HCT116 (cell line): ENCODE results near the gene SCFD2. TPM values are rescaled to one million over a fixed set of nuclear protein-coding genes. Genes with fewer than 3 reads are reported as not detected.

Experiments used
- ATAC-seq: fragments of 200-7000 bp; cut with Tn5 transposase; 2 replicates; pipeline ENCODE4 v1.9.1; 2020; ENCODE audit warnings: mild to moderate bottlenecking, moderate library complexity
- BruUV-seq: library from RNA; stranded (reverse); fragments of 400-500 nt; replicated peaks from 2 replicates; lab custom pipeline; 2021; lab: Mats Ljungman, UMichigan
- CTCF ChIA-PET: fragments of 300-600 bp; sonication (Branson Sonifier 250); formaldehyde crosslinking; loops from one replicate; lab custom pipeline; 2021; ENCODE audit warnings: antibody characterized with exemption; lab: Charles Lee
- POLR2A ChIA-PET: fragments of 300-600, 350-600 bp; sonication (Branson Sonifier 250); formaldehyde crosslinking; loops from one replicate; lab custom pipeline; 2021; ENCODE audit warnings: antibody characterized with exemption; lab: Charles Lee
- RAD21 ChIA-PET, 2 experiments: fragments of 300-600 bp; sonication (Branson Sonifier 250); formaldehyde crosslinking; loops; one replicate each; lab custom pipeline; 2023; ENCODE audit warnings: low total read pairs in 2 of 2; ENCODE audit not compliant: uncharacterized antibody in 2 of 2, unreplicated experiment in 2 of 2, low non-redundant PET in 1 of 2; lab: Charles Lee
- DNase-seq: peaks from one replicate; pipeline ENCODE4 v3.0.0-alpha.2; 2010; ENCODE audit warnings: low read depth, low spot score
- H2AFZ ChIP-seq: fragments of 200-600 bp; shearing (Covaris generic), sonication (generic); 2 replicates; pipeline ENCODE4 v1.6.1; 2017; ENCODE audit warnings: low read depth, mixed run types, mixed read lengths, antibody characterized with exemption, low read length; ENCODE audit not compliant: poor library complexity, severe bottlenecking
- H3K27ac ChIP-seq: 2 replicates; pipeline ENCODE4 v1.5.1; 2012; ENCODE audit warnings: low read depth, low read length
- H3K27me3 ChIP-seq: fragments of 200-600 bp; sonication (generic); 2 replicates; pipeline ENCODE4 v1.6.1; 2016; ENCODE audit warnings: mixed run types, low read length, mixed read lengths; ENCODE audit not compliant: insufficient read depth
- H3K36me3 ChIP-seq, 2 experiments: fragments of 200-500 bp in 1 of 2; fragments of 200-600 bp in 1 of 2; sonication (Bioruptor generic) in 1 of 2; sonication (generic) in 1 of 2; 2 replicates each; pipeline versions ENCODE4 v1.5.1 to v1.6.1; 2014 to 2016; ENCODE audit warnings: low read length in 2 of 2, inconsistent platforms in 1 of 2, mixed read lengths in 1 of 2, mixed run types in 1 of 2; ENCODE audit not compliant: insufficient read depth in 2 of 2, control insufficient read depth in 1 of 2
- H3K4me1 ChIP-seq, 2 experiments: fragments of 200-600 bp in 1 of 2; sonication (generic) in 1 of 2; 2 replicates each; pipeline versions ENCODE4 v1.5.1 to v1.6.1; 2012 to 2017; ENCODE audit warnings: low read length in 2 of 2, inconsistent platforms in 1 of 2, mild to moderate bottlenecking in 1 of 2, mixed read lengths in 1 of 2, mixed run types in 1 of 2, moderate library complexity in 1 of 2; ENCODE audit not compliant: insufficient read depth in 2 of 2, control insufficient read depth in 1 of 2
- H3K4me2 ChIP-seq: fragments of 200-600 bp; sonication (generic); 2 replicates; pipeline ENCODE4 v1.6.1; 2017; ENCODE audit warnings: mixed run types, low read length, mixed read lengths
- H3K4me3 ChIP-seq, 2 experiments: fragments of 200-600 bp in 1 of 2; sonication (generic) in 1 of 2; replicated peaks in 1 of 2; 2 replicates each; pipeline ENCODE4 v1.5.1; 2011 to 2016; ENCODE audit warnings: low read length in 2 of 2, control low read depth in 1 of 2, low read depth in 1 of 2, mild to moderate bottlenecking in 1 of 2, mixed read lengths in 1 of 2, mixed run types in 1 of 2
- H3K79me2 ChIP-seq: fragments of 200-600 bp; sonication (generic); 2 replicates; pipeline ENCODE4 v1.6.1; 2017; ENCODE audit warnings: mild to moderate bottlenecking, mixed run types, low read length, moderate library complexity, mixed read lengths; ENCODE audit not compliant: insufficient read depth
- H3K9ac ChIP-seq: fragments of 200-600 bp; sonication (generic); 2 replicates; pipeline ENCODE4 v1.6.1; 2016; ENCODE audit warnings: low read length, mixed read lengths
- H3K9me2 ChIP-seq: fragments of 200-600 bp; sonication (generic), shearing (Covaris generic); 2 replicates; pipeline ENCODE4 v1.6.1; 2017; ENCODE audit warnings: mixed run types, mild to moderate bottlenecking, moderate library complexity; ENCODE audit not compliant: insufficient read depth
- H3K9me3 ChIP-seq, 2 experiments: fragments of 200-500 bp in 1 of 2; fragments of 200-600 bp in 1 of 2; sonication (Bioruptor generic) in 1 of 2; sonication (generic) in 1 of 2; 2 replicates each; pipeline ENCODE4 v1.6.1; 2014 to 2017; ENCODE audit warnings: low read length in 2 of 2, mixed read lengths in 2 of 2, inconsistent platforms in 1 of 2, low read depth in 1 of 2, mild to moderate bottlenecking in 1 of 2, mixed run types in 1 of 2, moderate library complexity in 1 of 2; ENCODE audit not compliant: control insufficient read depth in 1 of 2, insufficient read depth in 1 of 2
- H4K20me1 ChIP-seq: fragments of 200-600 bp; sonication (generic), shearing (Covaris generic); 2 replicates; pipeline ENCODE4 v1.6.1; 2017; ENCODE audit warnings: mixed run types, mild to moderate bottlenecking, moderate library complexity; ENCODE audit not compliant: insufficient read depth
- CBX3 ChIP-seq: IDR thresholded peaks from 2 replicates; pipeline ENCODE4 v1.6.1; 2012; ENCODE audit warnings: low read depth
- CEBPB ChIP-seq: IDR thresholded peaks from 2 replicates; pipeline ENCODE4 v1.6.1; 2012; ENCODE audit warnings: low read depth
- ELF1 ChIP-seq: IDR thresholded peaks from 2 replicates; pipeline ENCODE4 v1.6.1; 2012; ENCODE audit warnings: low read depth, borderline replicate concordance
- EZH2 ChIP-seq: fragments of 200-600 bp; sonication (generic); IDR thresholded peaks from 2 replicates; pipeline ENCODE4 v1.6.1; 2017; ENCODE audit warnings: antibody characterized with exemption, mixed run types
- EZH2phosphoT487 ChIP-seq: fragments of 200-600 bp; IDR thresholded peaks from 2 replicates; pipeline ENCODE4 v1.6.1; 2018; ENCODE audit warnings: antibody characterized with exemption, borderline replicate concordance
- POLR2A ChIP-seq: IDR thresholded peaks from 2 replicates; pipeline ENCODE4 v1.7.0; 2011; ENCODE audit warnings: borderline replicate concordance; ENCODE audit not compliant: insufficient read depth, insufficient read length; ENCODE audit errors: extremely low read depth
- POLR2AphosphoS5 ChIP-seq: IDR thresholded peaks from 2 replicates; pipeline ENCODE4 v1.6.1; 2011; ENCODE audit warnings: mild to moderate bottlenecking, low read depth, low read length, moderate library complexity
- RAD21 ChIP-seq: IDR thresholded peaks from 2 replicates; pipeline ENCODE4 v1.6.1; 2012; ENCODE audit warnings: low read depth, mild to moderate bottlenecking
- SIN3A ChIP-seq: IDR thresholded peaks from 2 replicates; pipeline ENCODE4 v1.6.1; 2012; ENCODE audit warnings: low read depth
- ZFX ChIP-seq: fragments of 450-650 bp; IDR thresholded peaks from 2 replicates; pipeline ENCODE4 v1.6.1; 2017
- intact Hi-C: fragments of 100-400 bp; cut with micrococcal nuclease; formaldehyde crosslinking; loops from 2 replicates; pipeline ENCODE4 v1.10.0; 2022
- total RNA-seq: library from RNA; stranded (reverse); gene quantifications from one replicate; pipeline ENCODE4 v1.2.1, GENCODE V29; 2021; ENCODE audit not compliant: unreplicated experiment
- TF ChIP-seq, protein P1 (sequence below), 3 experiments: fragments of 200-600 bp in 1 of 3; sonication (generic) in 1 of 3; IDR thresholded peaks in 2 of 3; conservative IDR thresholded peaks in 1 of 3; 2 replicates each; pipeline ENCODE4 v1.5.1; 2012 to 2017; ENCODE audit warnings: low read depth in 2 of 3, low read length in 2 of 3, antibody characterized with exemption in 1 of 3, borderline replicate concordance in 1 of 3, control low read depth in 1 of 3, mild to moderate bottlenecking in 1 of 3, mixed read lengths in 1 of 3, mixed run types in 1 of 3, moderate library complexity in 1 of 3; ENCODE audit not compliant: insufficient read depth in 1 of 3

Gene SCFD2
- total RNA-seq, 1 experiment from 2014 or later, result 13.6 TPM

DNA sequence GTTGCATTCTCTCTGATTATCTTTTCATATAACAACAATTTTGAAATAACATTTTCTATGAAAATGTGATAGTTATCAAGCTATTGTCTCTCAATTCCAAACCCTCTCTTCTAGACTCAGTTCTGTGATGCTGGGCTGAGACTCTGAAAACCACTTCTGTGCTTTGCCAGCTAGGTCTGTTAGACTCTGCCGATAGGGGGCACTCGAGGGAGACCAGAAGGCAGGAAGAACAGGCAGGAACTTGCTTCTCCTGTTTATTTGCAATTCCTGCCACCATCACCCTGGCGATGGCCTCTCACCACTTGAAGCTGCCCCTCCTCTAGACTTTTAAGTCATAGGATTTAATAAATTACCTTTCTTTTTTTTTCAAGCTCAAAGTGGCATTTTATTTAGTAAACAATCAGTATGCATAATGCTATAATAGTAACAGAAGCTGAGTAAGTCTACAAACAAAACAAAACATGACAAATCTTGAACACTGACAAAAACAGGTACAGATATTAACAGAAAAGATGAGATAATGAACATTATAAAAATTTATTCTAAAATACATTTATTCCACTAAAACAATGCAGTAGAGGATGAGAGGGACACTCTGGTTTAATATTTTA lies 454.1 kb downstream of the SCFD2 start:
- no peaks in the 10 kb centered on the region for H3K27me3 ChIP-seq
- no peaks in the 10 kb centered on the region for H4K20me1 ChIP-seq
- ChIA-PET RAD21 (no interaction called here), CTCF (interaction anchor here (0.8 to 1.3 kb wide), 10 partner anchors 8 to 366 kb away, joined by 3 to 9 read pairs (median 4); no protein-coding TSS in a partner anchor), POLR2A (interaction anchor here (0.8 kb wide), 1 partner anchor 190 kb away, joined by 11 read pairs; no protein-coding TSS in a partner anchor)
- 0 out of 4 replicates have a peak, but pooled peaks cover 0 to 3% of the 10 kb centered on the region in 2 experiments for H3K4me1 ChIP-seq
- no peak overlapping the region for H3K4me3 ChIP-seq
- H3K9me2 ChIP-seq, result no peaks in the 10 kb centered on the region
- H3K9ac ChIP-seq, result no peak overlapping the region
- H3K27ac ChIP-seq, result no peak overlapping the region
- intact Hi-C loops, result no loop called here
- ATAC-seq (peak; percentile 94), DNase-seq (peak; percentile 77)
- H3K79me2 ChIP-seq, result no peaks in the 10 kb centered on the region
- no TSS peak for BruUV-seq
- no peak overlapping the region for H3K4me2 ChIP-seq
- no peak overlapping the region for H2AFZ ChIP-seq
- no peaks in the 10 kb centered on the region for H3K9me3 ChIP-seq
- H3K36me3 ChIP-seq, result no peaks in the 10 kb centered on the region
- TF ChIP-seq CBX3 (0 out of 2 replicates have a peak, but pooled peaks have one; percentile 48), POLR2AphosphoS5 (no peak), RAD21 (peak; percentile 40), ELF1 (peak; percentile 12; the same call in 1 of the 2 replicates), CEBPB (no peak)
- TF ChIP-seq, protein P1, sequence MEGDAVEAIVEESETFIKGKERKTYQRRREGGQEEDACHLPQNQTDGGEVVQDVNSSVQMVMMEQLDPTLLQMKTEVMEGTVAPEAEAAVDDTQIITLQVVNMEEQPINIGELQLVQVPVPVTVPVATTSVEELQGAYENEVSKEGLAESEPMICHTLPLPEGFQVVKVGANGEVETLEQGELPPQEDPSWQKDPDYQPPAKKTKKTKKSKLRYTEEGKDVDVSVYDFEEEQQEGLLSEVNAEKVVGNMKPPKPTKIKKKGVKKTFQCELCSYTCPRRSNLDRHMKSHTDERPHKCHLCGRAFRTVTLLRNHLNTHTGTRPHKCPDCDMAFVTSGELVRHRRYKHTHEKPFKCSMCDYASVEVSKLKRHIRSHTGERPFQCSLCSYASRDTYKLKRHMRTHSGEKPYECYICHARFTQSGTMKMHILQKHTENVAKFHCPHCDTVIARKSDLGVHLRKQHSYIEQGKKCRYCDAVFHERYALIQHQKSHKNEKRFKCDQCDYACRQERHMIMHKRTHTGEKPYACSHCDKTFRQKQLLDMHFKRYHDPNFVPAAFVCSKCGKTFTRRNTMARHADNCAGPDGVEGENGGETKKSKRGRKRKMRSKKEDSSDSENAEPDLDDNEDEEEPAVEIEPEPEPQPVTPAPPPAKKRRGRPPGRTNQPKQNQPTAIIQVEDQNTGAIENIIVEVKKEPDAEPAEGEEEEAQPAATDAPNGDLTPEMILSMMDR (IDR thresholded peaks at IDR 0.05 in 2 of 3, conservative IDR thresholded peaks at IDR 0.05 in 1 of 3; ENCODE audit: borderline replicate concordance in 1 of 3, insufficient read depth in 1 of 3, low read depth in 2 of 3, low read length in 2 of 3), result peak; percentile 41 to 97 (median 90); a peak in 5 of 6 replicates

DNA sequence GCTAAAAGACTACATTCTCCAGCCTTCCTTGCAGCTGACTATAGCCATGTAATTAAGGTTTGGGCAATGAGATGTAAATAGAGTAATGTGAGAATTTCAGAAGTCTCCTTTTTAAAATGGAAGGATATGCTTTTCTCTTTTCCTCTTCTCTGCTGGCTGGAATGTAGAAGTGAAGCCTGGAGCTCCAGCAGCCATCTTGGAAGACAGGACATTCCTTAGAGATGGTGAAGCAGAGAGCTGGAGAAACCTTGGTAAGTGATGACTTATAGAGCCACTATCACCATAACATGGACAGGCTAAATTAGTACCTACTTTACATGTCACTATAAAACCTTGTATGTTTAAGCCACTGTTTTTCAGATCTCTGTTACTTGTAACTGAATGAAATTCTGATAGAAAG lies 455.7 kb downstream of the SCFD2 start:
- Histone ChIP-seq H3K79me2 (no peaks in the 10 kb centered on the region), H2AFZ (no peak overlapping the region)
- no peak for TF ChIP-seq POLR2A
- no peak for TF ChIP-seq EZH2phosphoT487
- TF ChIP-seq EZH2, result no peak
- TF ChIP-seq SIN3A, result no peak
- TF ChIP-seq, protein P1 (IDR thresholded peaks at IDR 0.05 in 2 of 3, conservative IDR thresholded peaks at IDR 0.05 in 1 of 3; ENCODE audit: borderline replicate concordance in 1 of 3, insufficient read depth in 1 of 3, low read depth in 2 of 3, low read length in 2 of 3), result peak in 1 of 3 experiments; percentile 18; a peak in 1 of 6 replicates
- no peak for TF ChIP-seq RAD21
- no peak for TF ChIP-seq ZFX
- TF ChIP-seq, all 23 proteins: peak for 1
- BruUV-seq, result no TSS peak
- no peak for ATAC-seq
- 0 out of 4 replicates have a peak, but pooled peaks cover 0 to 3% of the 10 kb centered on the region in 2 experiments for H3K4me1 ChIP-seq
- no peak for DNase-seq
- POLR2A ChIA-PET, result no interaction called here
- no peaks in the 10 kb centered on the region for H3K9me2 ChIP-seq
- no peak overlapping the region for H3K9ac ChIP-seq
- H3K4me3 ChIP-seq, result no peak overlapping the region
- no peak overlapping the region for H3K27ac ChIP-seq
- H3K36me3 ChIP-seq, result no peaks in the 10 kb centered on the region
- no peaks in the 10 kb centered on the region for H3K27me3 ChIP-seq
- no peaks in the 10 kb centered on the region for H4K20me1 ChIP-seq
- CTCF ChIA-PET, result interaction anchor here (1.1 kb wide), 1 partner anchor 364 kb away, joined by 4 read pairs; no protein-coding TSS in a partner anchor
- H3K4me2 ChIP-seq, result no peak overlapping the region
- H3K9me3 ChIP-seq, result no peaks in the 10 kb centered on the region
- RAD21 ChIA-PET, result no interaction called here
- intact Hi-C loops, result no loop called here
